ENCODE data around the gene RAD54L2.
"Not testable (repeated sequence)": the region's sequence is repeated elsewhere in the genome, so short reads cannot be mapped to it uniquely, and the experiment has no call there.

RAD54L2 gene

GRCh38 chr3:51538459-51539290 is at the start of gene RAD54L2:
Gene RAD54L2 (plus strand): TSS chr3:51538719. CDS start chr3:51590421, 51,702 bp downstream.
- in situ Hi-C loops (cut with HindIII; ENCODE audit: low pct_ligation_motif_present, low pct_unique_long_range_greater_than_20kb, low sequenced_read_pairs) = no loop called here
- peak; percentile 83 for DNase-seq

GRCh38 chr3:51498876-51499738 is 39.4 kb upstream of the RAD54L2 start:
- in situ Hi-C loops (cut with HindIII; ENCODE audit: low pct_ligation_motif_present, low pct_unique_long_range_greater_than_20kb, low sequenced_read_pairs) = no loop called here
- DNase-seq = peak; percentile 90

GRCh38 chr3:51500632-51501131 is 37.8 kb upstream of the RAD54L2 start:
- no peak for DNase-seq
- in situ Hi-C loops (cut with HindIII; ENCODE audit: low pct_ligation_motif_present, low pct_unique_long_range_greater_than_20kb, low sequenced_read_pairs) = no loop called here

- in situ Hi-C loops (cut with HindIII; ENCODE audit: low pct_ligation_motif_present, low pct_unique_long_range_greater_than_20kb, low sequenced_read_pairs) = no loop called here
- DNase-seq = peak; percentile 72
Measured at GRCh38 chr3:51501833-51502561, 36.5 kb upstream of the RAD54L2 start.

GRCh38 chr3:51502562-51502910 is 36.0 kb upstream of the RAD54L2 start:
- no peak for DNase-seq
- in situ Hi-C loops (cut with HindIII; ENCODE audit: low pct_ligation_motif_present, low pct_unique_long_range_greater_than_20kb, low sequenced_read_pairs) = no loop called here

- in situ Hi-C loops (cut with HindIII; ENCODE audit: low pct_ligation_motif_present, low pct_unique_long_range_greater_than_20kb, low sequenced_read_pairs) = no loop called here
- DNase-seq = no peak
Measured at GRCh38 chr3:51503007-51503406, 35.5 kb upstream of the RAD54L2 start.

- in situ Hi-C loops (cut with HindIII; ENCODE audit: low pct_ligation_motif_present, low pct_unique_long_range_greater_than_20kb, low sequenced_read_pairs) = no loop called here
- DNase-seq = no peak
Measured at GRCh38 chr3:51508255-51508654, 30.3 kb upstream of the RAD54L2 start.

- in situ Hi-C loops (cut with HindIII; ENCODE audit: low pct_ligation_motif_present, low pct_unique_long_range_greater_than_20kb, low sequenced_read_pairs) = no loop called here
- DNase-seq = no peak
Measured at GRCh38 chr3:51510996-51511395, 27.5 kb upstream of the RAD54L2 start.

GRCh38 chr3:51514210-51514609 is 24.3 kb upstream of the RAD54L2 start:
- no peak for DNase-seq
- in situ Hi-C loops (cut with HindIII; ENCODE audit: low pct_ligation_motif_present, low pct_unique_long_range_greater_than_20kb, low sequenced_read_pairs) = no loop called here

- no peak for DNase-seq
- in situ Hi-C loops (cut with HindIII; ENCODE audit: low pct_ligation_motif_present, low pct_unique_long_range_greater_than_20kb, low sequenced_read_pairs) = no loop called here
Measured at GRCh38 chr3:51519848-51520247, 18.7 kb upstream of the RAD54L2 start.

- DNase-seq; in situ Hi-C loops (cut with HindIII; ENCODE audit: low pct_ligation_motif_present, low pct_unique_long_range_greater_than_20kb, low sequenced_read_pairs): not testable (repeated sequence)
Measured at GRCh38 chr3:51520906-51521730, 17.4 kb upstream of the RAD54L2 start.

GRCh38 chr3:51522273-51522962 is 16.1 kb upstream of the RAD54L2 start:
- in situ Hi-C loops (cut with HindIII; ENCODE audit: low pct_ligation_motif_present, low pct_unique_long_range_greater_than_20kb, low sequenced_read_pairs) = no loop called here
- no peak for DNase-seq

- DNase-seq; in situ Hi-C loops (cut with HindIII; ENCODE audit: low pct_ligation_motif_present, low pct_unique_long_range_greater_than_20kb, low sequenced_read_pairs): not testable (repeated sequence)
Measured at GRCh38 chr3:51524874-51525273, 13.6 kb upstream of the RAD54L2 start.

GRCh38 chr3:51530485-51530884 is 8.0 kb upstream of the RAD54L2 start:
- DNase-seq = no peak
- in situ Hi-C loops (cut with HindIII; ENCODE audit: low pct_ligation_motif_present, low pct_unique_long_range_greater_than_20kb, low sequenced_read_pairs) = no loop called here

- in situ Hi-C loops (cut with HindIII; ENCODE audit: low pct_ligation_motif_present, low pct_unique_long_range_greater_than_20kb, low sequenced_read_pairs) = no loop called here
- DNase-seq = no peak
Measured at GRCh38 chr3:51535146-51536019, 3.1 kb upstream of the RAD54L2 start.

GRCh38 chr3:51537631-51538030 is 888 bp upstream of the RAD54L2 start:
- DNase-seq; in situ Hi-C loops (cut with HindIII; ENCODE audit: low pct_ligation_motif_present, low pct_unique_long_range_greater_than_20kb, low sequenced_read_pairs): not testable (repeated sequence)

- in situ Hi-C loops (cut with HindIII; ENCODE audit: low pct_ligation_motif_present, low pct_unique_long_range_greater_than_20kb, low sequenced_read_pairs) = no loop called here
- DNase-seq = peak; percentile 8
Measured at GRCh38 chr3:51538115-51538458, 432 bp upstream of the RAD54L2 start.
